Activated CD4-positive, alpha-beta memory T cell treated with anti-CD3 and anti-CD28 coated beads for 36 hours (primary cell): ENCODE data around the gene SLC24A4. TPM values are rescaled to one million over a fixed set of nuclear protein-coding genes. Genes with fewer than 3 reads are reported as not detected.

Source experiments
- CTCF ChIA-PET: fragments of 350-600 bp; sonication (Branson Sonifier 250); formaldehyde crosslinking; loops from one replicate; lab custom pipeline; 2021; ENCODE audit warnings: antibody characterized with exemption, inconsistent platforms; lab: Charles Lee
- POLR2A ChIA-PET: fragments of 350-600 bp; sonication (Branson Sonifier 250); formaldehyde crosslinking; loops from one replicate; lab custom pipeline; 2021; ENCODE audit warnings: antibody characterized with exemption; lab: Charles Lee
- DNase-seq: peaks from one replicate; pipeline ENCODE4 v3.0.0-alpha.2; 2020
- H3K27ac Mint-ChIP-seq: one replicate; pipeline ENCODE4 v1.8.0; 2021; ENCODE audit warnings: mixed read lengths
- H3K27me3 Mint-ChIP-seq: one replicate; pipeline ENCODE4 v1.8.0; 2021; ENCODE audit warnings: mixed read lengths
- H3K36me3 Mint-ChIP-seq: one replicate; pipeline ENCODE4 v1.8.0; 2021; ENCODE audit warnings: mixed read lengths
- H3K4me1 Mint-ChIP-seq: one replicate; pipeline ENCODE4 v1.8.0; 2021; ENCODE audit warnings: low read depth, mixed read lengths
- H3K4me3 Mint-ChIP-seq: one replicate; pipeline ENCODE4 v1.8.0; 2021; ENCODE audit warnings: mild to moderate bottlenecking, mixed read lengths
- H3K9me3 Mint-ChIP-seq: one replicate; pipeline ENCODE4 v1.8.0; 2021; ENCODE audit warnings: mixed read lengths
- intact Hi-C: fragments of 100-400 bp; cut with micrococcal nuclease; formaldehyde crosslinking; loops from one replicate; pipeline ENCODE4 v1.15.1; 2023
- total RNA-seq, 2 experiments: library from RNA; stranded (reverse); gene quantifications; one replicate each; pipeline ENCODE4 v1.2.3, GENCODE V29; 2021

The SLC24A4 gene
- total RNA-seq, 2 experiments from 2014 or later: not detected

- H3K4me3 Mint-ChIP-seq: no peak overlapping the region
- H3K36me3 Mint-ChIP-seq: no peaks in the 10 kb centered on the region
- intact Hi-C loops: no loop called here
- no peak for DNase-seq
- peaks cover 2% of the 10 kb centered on the region for H3K9me3 Mint-ChIP-seq
- H3K27me3 Mint-ChIP-seq: no peaks in the 10 kb centered on the region
- H3K4me1 Mint-ChIP-seq: peaks cover 5% of the 10 kb centered on the region
- no peak overlapping the region for H3K27ac Mint-ChIP-seq
- CTCF ChIA-PET: interaction anchor here (0.8 kb wide), 1 partner anchor 94 kb away, joined by 3 read pairs; no protein-coding TSS in a partner anchor
- POLR2A ChIA-PET: no interaction called here
These were observed 196.5 kb downstream of the SLC24A4 start for GRCh38 chr14:92519246-92520101.

GRCh38 chr14:92520102-92521057 is 197.4 kb downstream of the SLC24A4 start:
- peaks cover 5% of the 10 kb centered on the region for H3K4me1 Mint-ChIP-seq
- DNase-seq: no peak
- intact Hi-C loops: no loop called here
- POLR2A ChIA-PET: no interaction called here
- H3K27me3 Mint-ChIP-seq: no peaks in the 10 kb centered on the region
- H3K36me3 Mint-ChIP-seq: no peaks in the 10 kb centered on the region
- no peak overlapping the region for H3K27ac Mint-ChIP-seq
- H3K4me3 Mint-ChIP-seq: no peak overlapping the region
- H3K9me3 Mint-ChIP-seq: peaks cover 2% of the 10 kb centered on the region
- CTCF ChIA-PET: no interaction called here

- intact Hi-C loops: no loop called here
- Mint-ChIP-seq H3K27me3 (no peaks in the 10 kb centered on the region), H3K27ac (no peak overlapping the region), H3K4me3 (no peak overlapping the region), H3K4me1 (peaks cover 5% of the 10 kb centered on the region), H3K36me3 (no peaks in the 10 kb centered on the region), H3K9me3 (peaks cover 2% of the 10 kb centered on the region)
- ChIA-PET CTCF (no interaction called here), POLR2A (no interaction called here)
- no peak for DNase-seq
These were observed 198.1 kb downstream of the SLC24A4 start for GRCh38 chr14:92521058-92521415.

GRCh38 chr14:92523752-92524151 is 200.8 kb downstream of the SLC24A4 start:
- H3K4me3 Mint-ChIP-seq: no peak overlapping the region

GRCh38 chr14:92524602-92525185 is 201.7 kb downstream of the SLC24A4 start:
- Mint-ChIP-seq H3K36me3 (no peaks in the 10 kb centered on the region), H3K27me3 (no peaks in the 10 kb centered on the region), H3K27ac (no peak overlapping the region), H3K9me3 (peaks cover 2% of the 10 kb centered on the region), H3K4me1 (no peaks in the 10 kb centered on the region), H3K4me3 (no peak overlapping the region)
- POLR2A ChIA-PET: no interaction called here
- CTCF ChIA-PET: no interaction called here
- intact Hi-C loops: no loop called here
- no peak for DNase-seq

More at GRCh38 chr14:92523752-92524151, 200.8 kb downstream of the SLC24A4 start:
- Mint-ChIP-seq H3K4me1 (no peaks in the 10 kb centered on the region), H3K27me3 (no peaks in the 10 kb centered on the region), H3K9me3 (peaks cover 2% of the 10 kb centered on the region), H3K36me3 (no peaks in the 10 kb centered on the region), H3K27ac (no peak overlapping the region)
- ChIA-PET POLR2A (no interaction called here), CTCF (no interaction called here)
- intact Hi-C loops: no loop called here
- no peak for DNase-seq

GRCh38 chr14:92525322-92526095 is 202.5 kb downstream of the SLC24A4 start:
- no peak overlapping the region for H3K4me3 Mint-ChIP-seq
- intact Hi-C loops: no loop called here
- H3K4me1 Mint-ChIP-seq: peaks cover 5% of the 10 kb centered on the region
- ChIA-PET CTCF (no interaction called here), POLR2A (no interaction called here)
- H3K9me3 Mint-ChIP-seq: peaks cover 2% of the 10 kb centered on the region
- DNase-seq: no peak
- H3K27ac Mint-ChIP-seq: no peak overlapping the region
- H3K27me3 Mint-ChIP-seq: no peaks in the 10 kb centered on the region
- H3K36me3 Mint-ChIP-seq: no peaks in the 10 kb centered on the region

- H3K36me3 Mint-ChIP-seq: no peaks in the 10 kb centered on the region
- H3K4me3 Mint-ChIP-seq: no peak overlapping the region
- ChIA-PET CTCF (no interaction called here), POLR2A (no interaction called here)
- no peak for DNase-seq
- no peaks in the 10 kb centered on the region for H3K27me3 Mint-ChIP-seq
- intact Hi-C loops: no loop called here
- H3K9me3 Mint-ChIP-seq: no peaks in the 10 kb centered on the region
- no peak overlapping the region for H3K27ac Mint-ChIP-seq
- peaks cover 13% of the 10 kb centered on the region for H3K4me1 Mint-ChIP-seq
These were observed 204.8 kb downstream of the SLC24A4 start for GRCh38 chr14:92527721-92528120.

- Mint-ChIP-seq H3K27me3 (no peaks in the 10 kb centered on the region), H3K36me3 (no peaks in the 10 kb centered on the region), H3K4me3 (no peak overlapping the region), H3K27ac (no peak overlapping the region), H3K9me3 (no peaks in the 10 kb centered on the region), H3K4me1 (peaks cover 13% of the 10 kb centered on the region)
- POLR2A ChIA-PET: no interaction called here
- no peak for DNase-seq
- CTCF ChIA-PET: no interaction called here
- intact Hi-C loops: no loop called here
These were observed 205.6 kb downstream of the SLC24A4 start for GRCh38 chr14:92528486-92529100.

GRCh38 chr14:92529903-92530302 is 206.9 kb downstream of the SLC24A4 start:
- H3K9me3 Mint-ChIP-seq: no peaks in the 10 kb centered on the region
- no peak overlapping the region for H3K27ac Mint-ChIP-seq
- no peaks in the 10 kb centered on the region for H3K27me3 Mint-ChIP-seq
- H3K36me3 Mint-ChIP-seq: no peaks in the 10 kb centered on the region
- ChIA-PET CTCF (no interaction called here), POLR2A (no interaction called here)
- DNase-seq: no peak
- no peak overlapping the region for H3K4me3 Mint-ChIP-seq
- peaks cover 19% of the 10 kb centered on the region for H3K4me1 Mint-ChIP-seq
- intact Hi-C loops: no loop called here

GRCh38 chr14:92531106-92531873 is 208.3 kb downstream of the SLC24A4 start:
- peak; percentile 34 for DNase-seq
- Mint-ChIP-seq H3K27ac (peak overlapping the region; percentile 40), H3K4me1 (peaks cover 30% of the 10 kb centered on the region), H3K4me3 (no peak overlapping the region), H3K27me3 (peaks cover 1% of the 10 kb centered on the region), H3K9me3 (no peaks in the 10 kb centered on the region), H3K36me3 (no peaks in the 10 kb centered on the region)
- ChIA-PET CTCF (no interaction called here), POLR2A (no interaction called here)
- intact Hi-C loops: no loop called here
